Measurements from ENCODE around the gene SAMD9. TPM values are rescaled to one million over a fixed set of nuclear protein-coding genes. Genes with fewer than 3 reads are reported as not detected.

Gene SAMD9
- total and polyA plus RNA-seq, 2 experiments from 2014 or later: 0.03 TPM; not detected in 1

GRCh38 chr7:93159490-93159889, 41.7 kb upstream of the SAMD9 start:
- Histone ChIP-seq H3K4me1 (ENCODE audit: low read depth) (no peaks in the 10 kb centered on the region), H3K9me3 (ENCODE audit: low read depth) (no peaks in the 10 kb centered on the region), H3K36me3 (no peaks in the 10 kb centered on the region), H3K4me3 (no peak overlapping the region), H3K27ac (no peak overlapping the region), H3K27me3 (no peaks in the 10 kb centered on the region)
- no peak for TF ChIP-seq CTCF (IDR thresholded peaks at IDR 0.05; ENCODE audit: low read depth, low read length)
- peak in 1 of 2 donors; percentile 52 for DNase-seq (ENCODE audit: low read depth in 1 of 2, low spot score in 1 of 2)

- Histone ChIP-seq H3K4me3 (no peak overlapping the region), H3K36me3 (no peaks in the 10 kb centered on the region), H3K9me3 (ENCODE audit: low read depth) (no peaks in the 10 kb centered on the region), H3K27ac (no peak overlapping the region), H3K27me3 (no peaks in the 10 kb centered on the region), H3K4me1 (ENCODE audit: low read depth) (no peaks in the 10 kb centered on the region)
- no peak for TF ChIP-seq CTCF (IDR thresholded peaks at IDR 0.05; ENCODE audit: low read depth, low read length)
- no peak for DNase-seq (ENCODE audit: low read depth in 1 of 2, low spot score in 1 of 2)
Observed at GRCh38 chr7:93156884-93157283, 39.1 kb upstream of the SAMD9 start.

GRCh38 chr7:93150200-93150835, 32.5 kb upstream of the SAMD9 start:
- Histone ChIP-seq H3K4me3 (no peak overlapping the region), H3K36me3 (no peaks in the 10 kb centered on the region), H3K4me1 (ENCODE audit: low read depth) (no peaks in the 10 kb centered on the region), H3K9me3 (ENCODE audit: low read depth) (no peaks in the 10 kb centered on the region), H3K27ac (no peak overlapping the region), H3K27me3 (no peaks in the 10 kb centered on the region)
- no peak for DNase-seq (ENCODE audit: low read depth in 1 of 2, low spot score in 1 of 2)
- TF ChIP-seq CTCF (IDR thresholded peaks at IDR 0.05; ENCODE audit: low read depth, low read length): no peak

GRCh38 chr7:93148727-93149126, 30.9 kb upstream of the SAMD9 start:
- no peak overlapping the region for H3K4me3 ChIP-seq
- no peaks in the 10 kb centered on the region for H3K36me3 ChIP-seq
- H3K27ac ChIP-seq: no peak overlapping the region
- H3K4me1 ChIP-seq (ENCODE audit: low read depth): no peaks in the 10 kb centered on the region
- no peak for TF ChIP-seq CTCF (IDR thresholded peaks at IDR 0.05; ENCODE audit: low read depth, low read length)
- no peak for DNase-seq (ENCODE audit: low read depth in 1 of 2, low spot score in 1 of 2)
- no peaks in the 10 kb centered on the region for H3K27me3 ChIP-seq
- no peaks in the 10 kb centered on the region for H3K9me3 ChIP-seq (ENCODE audit: low read depth)

- no peak within 1 kb of the TSS for H3K4me3 ChIP-seq
- no peaks in the 10 kb centered on the region for H3K36me3 ChIP-seq
- TF ChIP-seq CTCF (IDR thresholded peaks at IDR 0.05; ENCODE audit: low read depth, low read length): no peak
- H3K27ac ChIP-seq: no peak within 1 kb of the TSS
- H3K9me3 ChIP-seq (ENCODE audit: low read depth): no peaks in the 10 kb centered on the region
- H3K27me3 ChIP-seq: no peaks in the 10 kb centered on the region
- no peaks in the 10 kb centered on the region for H3K4me1 ChIP-seq (ENCODE audit: low read depth)
- peak in 1 of 2 donors; percentile 40 for DNase-seq (ENCODE audit: low read depth in 1 of 2, low spot score in 1 of 2)
Observed at GRCh38 chr7:93148144-93148543, 30.4 kb upstream of the SAMD9 start, which contains the start of gene SAMD9L. Gene SAMD9L (minus strand): TSS chr7:93148385. CDS start chr7:93135971, 12,414 bp downstream.

Data from cardiac muscle cell (in vitro differentiated cells and primary cell).